ENCODE data around the gene DENND1A.
"Not testable (repeated sequence)": the region's sequence is repeated elsewhere in the genome, so short reads cannot be mapped to it uniquely, and the experiment has no call there.

The DENND1A gene

DNA sequence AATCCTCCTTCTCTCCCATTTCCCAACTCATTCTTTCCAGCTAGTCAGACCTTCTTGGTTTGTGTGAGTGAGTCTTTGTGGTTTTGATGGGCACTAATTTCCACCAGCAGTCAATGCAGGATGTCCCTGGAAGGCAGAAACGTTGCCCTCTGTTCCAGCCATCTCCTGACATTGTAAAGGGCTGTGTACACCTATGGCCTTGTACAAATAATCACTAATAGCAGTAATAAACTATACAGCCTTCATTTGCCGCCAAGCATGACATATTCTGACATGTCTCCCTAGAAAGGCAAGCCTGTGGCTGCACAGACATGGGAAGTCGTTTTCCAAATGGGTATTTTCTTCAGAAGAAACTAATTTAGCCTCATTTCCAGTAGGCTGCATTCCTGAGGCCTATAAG lies 18.4 kb upstream of the DENND1A start:
- DNase-seq (ENCODE audit: low read depth) = no peak

DNA sequence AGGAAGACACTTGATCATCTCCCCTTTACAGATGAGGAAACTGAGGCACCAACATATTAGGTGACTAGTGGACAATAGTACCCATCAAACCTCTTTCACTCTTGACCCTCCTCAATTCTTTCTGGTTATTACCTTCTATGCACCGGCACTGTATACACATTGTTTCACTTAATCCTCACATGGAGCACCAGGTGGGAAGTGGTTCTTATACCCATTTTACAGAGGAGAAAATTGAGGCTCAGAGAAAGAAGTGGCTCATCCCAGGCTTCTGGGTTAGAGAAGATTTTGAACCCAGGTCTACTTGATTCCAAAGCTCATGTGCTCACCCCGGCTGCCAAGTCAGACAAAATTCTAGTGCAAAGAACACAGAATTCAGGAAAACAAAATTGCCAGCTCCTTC lies 17.4 kb upstream of the DENND1A start:
- no peak for DNase-seq (ENCODE audit: low read depth)

DNA sequence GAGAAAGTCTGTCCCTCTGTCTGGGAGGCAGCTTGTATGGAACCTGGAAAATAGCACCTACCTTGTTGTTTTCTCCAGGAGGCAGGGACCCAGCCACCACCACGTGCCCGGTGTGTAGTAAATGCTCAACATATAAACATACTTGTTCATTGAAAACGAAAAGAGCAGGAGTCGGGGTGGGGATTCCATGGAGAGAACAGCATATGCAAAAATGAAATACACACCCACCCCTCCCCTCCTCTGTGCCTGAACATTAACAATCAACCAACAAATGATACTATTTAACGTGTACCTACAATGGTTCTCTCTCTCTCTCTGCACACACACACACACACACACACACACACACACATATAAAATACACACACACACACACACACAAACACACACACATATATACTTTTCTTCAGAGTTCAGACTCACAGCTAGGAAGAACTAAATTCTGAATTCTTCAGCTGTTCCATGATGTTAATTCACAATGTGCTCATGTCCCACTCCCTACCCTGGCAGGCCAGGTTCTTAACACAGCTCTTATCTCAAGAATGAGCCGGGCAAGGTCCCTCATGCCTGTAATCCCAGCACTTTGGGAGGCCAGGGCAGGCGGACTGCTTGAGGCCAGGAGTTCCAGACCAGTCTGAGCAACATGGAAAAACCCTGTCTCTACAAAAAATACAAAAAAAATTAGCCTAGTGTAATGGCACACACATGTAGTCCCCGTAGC lies 16.3 kb upstream of the DENND1A start:
- DNase-seq (ENCODE audit: low read depth) = no peak

DNA sequence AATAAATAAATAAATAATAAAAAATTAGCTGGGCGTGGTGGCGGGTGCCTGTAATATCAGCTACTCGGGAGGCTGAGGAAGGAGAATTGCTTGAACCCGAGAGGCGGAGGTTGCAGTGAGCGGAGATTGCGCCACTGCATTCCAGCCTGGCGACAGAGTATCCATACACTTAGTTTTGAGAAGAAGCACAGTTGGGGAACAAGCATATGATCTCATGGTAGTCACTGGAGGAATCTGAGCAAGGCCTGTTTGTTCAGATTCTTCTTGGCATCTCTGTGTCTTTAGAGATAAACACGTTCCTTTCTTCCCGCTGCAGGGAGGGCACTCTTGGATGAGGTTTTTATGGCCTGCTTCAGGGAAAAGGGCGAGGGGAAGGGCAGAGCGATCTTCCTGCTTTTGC lies 15.6 kb upstream of the DENND1A start:
- DNase-seq (ENCODE audit: low read depth) = no peak

DNA sequence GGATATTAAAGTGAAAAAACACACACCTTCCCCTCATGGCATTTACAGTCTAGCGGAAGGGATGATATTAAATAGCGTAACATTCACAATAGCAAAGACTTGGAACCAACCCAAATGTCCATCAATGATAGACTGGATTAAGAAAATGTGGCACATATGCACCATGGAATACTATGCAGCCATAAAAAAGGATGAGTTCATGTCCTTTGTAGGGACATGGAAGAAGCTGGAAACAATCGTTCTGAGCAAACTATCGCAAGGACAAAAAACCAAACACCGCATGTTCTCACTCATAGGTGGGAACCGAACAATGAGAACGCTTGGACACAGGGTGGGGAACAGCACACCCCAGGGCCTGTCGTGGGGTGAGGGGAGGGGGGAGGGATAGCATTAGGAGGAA lies 14.5 kb upstream of the DENND1A start:
- not testable (repeated sequence) for DNase-seq (ENCODE audit: low read depth)

DNA sequence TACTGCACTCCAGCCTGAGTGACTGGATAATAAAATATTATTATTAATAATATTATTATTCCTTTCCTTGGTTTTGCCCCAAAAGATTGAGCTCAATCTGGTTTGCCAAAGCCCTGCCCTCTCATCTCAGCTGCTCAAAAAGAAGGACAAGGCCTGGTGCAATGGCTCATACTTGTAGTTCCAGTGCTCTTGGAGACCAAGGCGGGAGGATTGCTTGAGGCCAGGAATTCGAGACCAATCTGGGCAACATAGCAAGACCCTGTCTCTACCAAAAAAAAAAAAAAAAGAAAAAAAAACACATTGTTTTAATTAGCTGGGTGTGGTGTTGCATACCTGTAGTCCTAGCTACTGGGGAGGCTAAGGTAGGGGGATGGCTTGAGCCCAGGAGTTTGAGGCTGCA lies 13.7 kb upstream of the DENND1A start:
- no peak for DNase-seq (ENCODE audit: low read depth)

DNA sequence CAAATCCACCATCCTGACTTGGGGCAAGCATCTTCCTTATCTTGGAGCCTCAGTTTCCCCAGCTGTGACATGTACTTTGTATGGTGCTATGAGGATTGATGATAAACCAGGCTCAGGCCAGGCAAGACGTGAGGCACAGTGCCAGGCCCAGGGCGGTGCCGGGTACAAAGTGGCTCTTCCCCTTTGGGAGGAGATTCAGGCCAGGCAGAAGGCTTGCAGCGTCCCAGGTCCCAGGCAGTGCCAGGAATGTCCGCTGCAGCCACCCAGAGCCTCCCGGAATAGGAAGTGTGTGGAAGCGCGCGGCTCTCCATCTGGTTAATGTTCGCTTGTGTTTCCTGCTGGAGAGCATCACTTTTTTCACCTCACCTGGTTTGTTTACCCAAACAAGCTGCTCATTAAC lies 12.6 kb upstream of the DENND1A start:
- DNase-seq (ENCODE audit: low read depth) = no peak

DNA sequence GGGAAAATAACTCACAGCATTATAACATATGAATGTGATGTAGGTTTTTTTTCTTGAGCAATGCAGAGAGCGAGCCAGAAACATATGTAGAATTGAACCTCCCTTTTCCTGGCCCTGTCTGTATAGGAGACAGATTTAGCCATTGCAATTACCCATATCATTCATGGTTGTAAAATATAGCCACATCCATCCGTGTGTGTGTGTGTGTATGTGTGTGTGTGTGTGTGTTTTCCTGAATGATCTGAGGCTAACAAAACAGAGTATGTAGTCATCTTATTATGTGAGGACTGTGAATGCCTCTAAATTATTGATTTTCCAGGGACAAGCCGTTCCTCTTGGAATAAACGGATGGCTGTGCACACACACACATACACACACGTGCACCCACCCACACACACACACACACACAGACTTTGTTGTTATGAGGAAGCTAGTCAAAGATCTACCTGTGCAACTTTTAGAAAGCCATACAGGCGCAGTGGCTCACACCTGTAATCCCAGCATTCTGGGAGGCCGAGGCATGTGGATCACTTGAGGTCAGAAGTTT lies 11.7 kb upstream of the DENND1A start:
- DNase-seq (ENCODE audit: low read depth) = no peak

DNA sequence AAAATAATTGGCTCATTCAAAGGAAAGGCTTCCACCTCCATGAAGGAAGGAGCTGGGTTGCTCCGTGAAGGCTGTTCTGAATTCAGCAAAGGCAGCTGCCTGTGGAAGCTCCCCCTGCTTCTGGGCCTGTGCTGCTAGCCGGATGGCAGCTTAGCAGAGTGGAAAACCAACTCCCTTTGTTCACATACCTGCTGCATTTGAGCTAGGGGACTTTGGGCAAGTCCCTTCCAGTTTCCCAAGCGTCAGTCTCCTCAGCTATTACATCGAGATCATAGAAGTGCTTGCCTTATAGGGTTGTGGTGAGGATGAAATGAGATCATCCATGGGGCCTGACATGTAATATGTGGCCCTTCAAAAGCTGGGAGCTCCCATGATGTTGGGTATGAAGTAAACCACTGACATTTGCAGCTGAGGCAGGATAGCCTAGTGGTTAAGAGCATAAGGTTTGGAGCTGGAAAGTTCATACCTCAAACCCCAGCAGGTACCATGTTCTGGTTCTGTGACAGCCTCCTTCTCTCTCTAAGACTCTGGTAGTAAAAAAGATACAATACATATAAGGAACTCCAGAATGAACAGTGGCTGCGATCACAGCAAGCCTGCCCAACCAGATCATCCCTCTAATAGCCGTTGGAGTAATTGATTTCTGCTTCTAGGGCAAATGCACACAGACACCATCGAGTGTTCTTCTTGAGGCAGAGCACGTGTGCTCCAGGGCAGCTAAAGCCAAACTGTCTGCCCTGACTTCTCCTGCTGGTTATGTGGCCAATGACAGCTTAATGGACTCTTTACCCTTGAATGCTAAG lies 11.0 kb upstream of the DENND1A start:
- DNase-seq (ENCODE audit: low read depth) = no peak

DNA sequence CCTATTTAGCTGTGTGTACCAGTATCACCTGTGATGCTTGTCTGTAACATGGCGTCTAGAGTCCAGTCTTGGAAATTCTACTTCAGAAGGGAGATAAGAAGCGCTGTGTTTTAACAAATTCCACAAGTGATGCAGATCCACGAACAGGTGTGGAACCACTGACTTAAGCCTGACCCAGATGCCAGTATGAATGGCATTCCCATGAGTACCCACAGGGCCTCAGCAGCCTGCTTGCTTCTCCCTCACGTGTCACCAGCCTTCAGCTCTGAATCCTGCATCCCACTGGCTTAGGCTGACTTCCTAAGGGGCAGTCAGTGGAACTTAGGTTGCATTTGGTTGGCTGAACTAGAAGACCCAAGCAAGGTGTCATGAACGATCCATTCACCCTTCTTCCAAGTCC lies 8.5 kb upstream of the DENND1A start:
- no peak for DNase-seq (ENCODE audit: low read depth)

DNA sequence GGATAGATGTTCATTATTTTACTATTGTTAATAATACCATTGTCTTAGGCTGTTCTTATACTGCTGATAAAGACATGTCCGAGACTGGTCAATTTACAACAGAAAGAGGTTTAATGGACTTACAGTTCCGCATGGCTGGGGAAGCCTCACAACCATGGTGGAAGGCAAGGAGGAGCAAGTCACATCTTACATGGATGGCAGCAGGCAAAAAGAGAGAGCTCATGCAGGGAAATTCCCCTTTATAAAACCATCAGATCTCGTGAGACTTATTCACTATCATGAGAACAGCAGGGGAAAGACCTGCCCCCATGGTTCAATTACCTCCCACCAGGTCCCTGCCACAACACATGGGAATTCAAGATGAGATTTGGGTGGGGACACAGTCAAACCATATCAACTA lies 6.6 kb upstream of the DENND1A start:
- DNase-seq (ENCODE audit: low read depth) = not testable (repeated sequence)

DNA sequence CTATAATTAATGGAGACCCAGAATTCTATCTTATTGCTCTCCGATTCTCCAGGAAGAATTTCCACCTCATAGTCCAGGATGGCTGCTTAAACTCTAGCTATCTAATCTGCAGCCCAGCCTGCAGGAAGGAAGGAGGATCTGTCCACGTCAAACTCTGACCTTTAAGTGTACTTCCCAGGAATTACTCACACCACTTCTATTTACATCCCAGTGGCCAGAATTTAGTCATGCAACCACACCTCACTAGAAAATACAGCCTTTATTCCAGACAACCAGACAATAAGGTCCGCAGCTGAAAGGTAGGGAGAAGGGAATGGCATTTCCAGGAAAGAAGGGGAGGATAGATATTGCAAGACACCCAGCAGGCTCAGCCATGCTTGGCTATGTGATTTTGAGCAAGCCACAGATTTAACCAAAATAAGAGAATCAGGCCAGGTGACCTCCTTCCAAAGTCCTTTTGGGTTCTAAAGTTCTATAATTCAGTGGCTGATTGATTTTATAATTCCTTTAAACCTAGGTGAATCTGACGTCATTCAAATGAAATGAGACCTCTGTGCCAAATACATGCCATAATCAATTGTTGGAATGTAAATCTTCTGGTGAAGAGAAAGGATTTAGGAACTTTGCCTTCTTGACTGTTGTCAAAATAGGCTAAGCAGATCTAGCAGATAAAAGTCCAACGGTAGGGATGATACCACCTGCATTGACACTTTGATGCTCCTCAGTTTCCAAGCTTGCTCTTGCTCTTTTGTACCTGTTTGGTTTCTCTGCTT lies 3.7 kb upstream of the DENND1A start:
- no peak for DNase-seq (ENCODE audit: low read depth)

DNA sequence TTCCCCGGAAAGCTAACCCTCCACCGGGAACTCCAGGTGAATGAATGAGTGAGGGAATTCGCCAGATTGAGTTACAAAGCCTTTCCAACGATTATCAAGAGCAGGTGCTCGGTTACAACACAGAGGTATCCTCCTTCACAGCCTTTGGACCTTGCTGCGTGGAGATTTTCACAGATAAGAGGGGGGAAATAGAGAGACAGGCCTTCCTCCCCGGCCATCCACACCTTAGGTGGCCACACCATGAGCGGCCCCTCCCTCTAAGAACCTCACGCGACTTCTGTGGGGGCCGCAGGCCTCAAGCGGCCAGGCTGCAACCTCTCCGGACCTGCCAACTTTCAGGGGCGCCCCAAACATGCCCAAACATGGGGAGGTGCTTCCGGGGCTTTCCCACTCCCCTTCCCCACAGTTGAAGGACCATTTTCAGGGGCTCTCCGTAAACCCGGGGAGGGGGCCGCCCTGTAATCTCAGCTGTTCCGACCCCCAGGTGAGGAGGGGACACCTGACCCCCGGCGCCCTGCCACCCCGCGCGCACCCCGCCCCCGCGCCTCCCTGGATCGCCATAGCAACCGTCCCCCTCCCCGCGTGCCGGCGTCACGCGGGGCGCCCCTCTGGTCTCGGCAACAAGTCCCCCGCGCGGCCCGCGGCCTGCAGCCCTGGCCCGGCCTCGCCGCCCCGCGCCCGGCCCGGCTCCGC lies 603 bp downstream of the DENND1A start:
- DNase-seq (ENCODE audit: low read depth) = peak; percentile 13

DNA sequence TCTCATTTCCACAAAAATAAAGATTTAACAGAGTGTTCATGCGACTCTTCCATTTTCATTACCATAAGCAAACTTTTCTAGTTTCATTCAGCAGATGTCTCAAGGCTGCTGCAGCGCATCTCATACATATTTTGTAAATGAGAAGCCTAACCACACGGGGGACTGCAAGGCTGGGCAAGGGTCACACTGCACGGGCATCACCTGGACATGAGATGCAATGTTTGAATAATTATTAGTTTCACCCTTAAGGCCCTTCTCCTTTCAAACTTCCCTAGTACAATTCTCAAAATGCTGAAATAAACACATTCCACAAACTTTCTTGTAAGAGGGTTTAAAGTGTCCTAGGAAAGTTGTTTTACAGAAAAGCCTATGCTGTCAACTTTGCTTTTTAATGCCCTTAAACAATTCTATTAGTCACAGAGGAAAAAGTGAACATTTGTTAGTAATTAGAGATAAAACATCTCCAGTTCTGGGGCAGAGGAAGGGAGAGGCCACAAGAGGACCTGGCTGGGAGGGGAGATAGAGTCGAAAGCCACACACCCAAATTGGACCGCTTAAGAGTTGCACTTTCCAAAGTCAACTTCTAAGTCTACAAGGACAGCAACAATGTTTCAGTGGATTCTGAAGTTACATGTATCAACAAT lies 1.3 kb downstream of the DENND1A start:
- no peak for DNase-seq (ENCODE audit: low read depth)

DNA sequence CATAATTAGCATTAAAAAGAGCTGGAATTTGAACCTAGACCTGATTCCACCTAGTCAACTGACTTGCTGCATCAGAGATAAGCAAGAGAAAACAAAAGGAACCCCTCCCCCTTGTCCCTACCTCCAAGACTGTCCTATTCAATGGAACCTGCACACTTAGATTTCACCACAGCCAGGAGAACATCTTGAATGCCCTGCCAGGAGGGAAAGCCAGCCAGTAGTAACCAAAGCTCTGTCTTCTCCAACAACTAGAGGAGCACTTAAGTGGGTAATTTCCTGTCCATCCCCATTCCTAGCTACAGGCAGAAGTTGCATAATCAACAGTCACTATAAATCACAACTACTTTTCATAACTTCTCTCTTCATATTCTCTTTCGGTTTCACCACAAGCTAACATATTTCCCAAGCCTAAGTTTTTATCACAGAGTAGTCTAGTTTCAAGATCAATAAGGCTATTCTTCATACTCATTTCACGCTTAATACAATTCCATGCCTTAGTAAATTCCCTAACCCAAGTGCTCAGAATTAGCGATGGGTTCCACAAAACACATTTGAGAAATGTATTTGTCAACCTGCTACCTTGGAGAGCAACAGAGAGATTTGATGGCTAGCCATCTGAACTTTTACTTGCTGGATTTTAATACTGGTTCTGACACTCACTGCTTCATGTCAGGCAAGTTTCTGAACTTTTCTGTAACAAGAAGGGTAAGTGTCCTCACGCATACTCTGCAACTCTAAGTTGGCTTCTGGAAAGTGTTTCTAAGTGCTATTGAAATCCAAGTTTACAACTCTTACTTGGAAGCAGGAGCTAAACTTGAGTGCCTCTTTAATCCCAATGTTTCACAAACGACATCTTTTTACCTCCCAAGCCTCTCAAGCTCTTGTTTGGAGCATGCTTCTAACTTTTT lies 2.0 kb downstream of the DENND1A start:
- DNase-seq (ENCODE audit: low read depth) = no peak

DNA sequence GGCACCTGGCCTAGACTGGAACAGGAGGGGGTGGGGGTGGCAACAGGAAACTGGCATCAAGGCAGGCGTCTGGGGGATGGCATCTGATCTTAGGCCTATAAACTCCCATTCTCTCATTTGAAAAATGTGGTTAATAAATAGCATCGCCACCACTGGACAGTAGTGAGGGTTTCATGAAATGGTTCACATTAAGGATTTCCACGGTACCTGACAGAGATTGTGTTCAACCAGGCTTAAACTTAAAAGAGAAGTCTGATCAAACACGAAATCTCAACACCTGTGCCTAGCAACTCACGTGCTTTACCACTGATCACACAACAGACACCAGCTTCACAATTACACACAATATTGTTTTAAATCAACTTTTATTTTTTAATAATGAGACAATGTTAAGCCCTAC lies 3.0 kb downstream of the DENND1A start:
- no peak for DNase-seq (ENCODE audit: low read depth)

DNA sequence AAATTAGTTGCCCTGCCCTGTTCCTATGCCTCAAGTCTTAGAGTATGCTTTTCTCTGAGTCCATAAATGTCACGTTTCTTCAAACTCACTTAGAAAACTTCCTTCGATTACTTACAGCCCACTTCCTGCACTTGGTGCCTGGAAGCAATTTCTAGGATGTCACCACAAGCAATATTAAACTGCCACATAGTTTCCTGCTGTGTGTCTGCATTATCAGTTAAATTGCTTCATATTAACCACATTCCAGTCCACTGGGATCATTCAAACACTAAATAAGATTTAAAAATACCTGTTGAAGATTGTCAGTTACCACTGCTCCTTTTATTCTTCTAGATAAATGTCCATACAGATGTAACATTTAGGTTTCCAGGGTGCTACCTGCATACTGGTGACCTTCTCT lies 4.1 kb downstream of the DENND1A start:
- no peak for DNase-seq (ENCODE audit: low read depth)

DNA sequence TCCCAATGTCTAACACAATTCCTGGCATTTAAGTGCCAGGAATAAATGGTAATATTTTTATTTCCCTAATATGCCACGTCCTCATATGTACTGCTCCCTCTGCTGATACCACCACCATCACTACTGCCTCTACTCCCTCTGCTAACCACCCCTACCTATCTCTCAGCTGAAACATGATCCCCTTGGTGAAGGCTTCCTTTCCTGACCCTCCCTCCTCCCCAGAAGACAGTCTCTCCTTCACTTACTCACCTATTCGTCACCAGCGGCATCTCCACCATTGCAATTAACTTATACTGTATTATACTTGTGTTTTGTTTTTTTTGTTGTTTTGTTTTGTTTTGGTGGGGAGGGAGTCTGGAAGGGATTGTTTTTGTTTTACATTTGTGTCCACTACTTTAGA lies 4.8 kb downstream of the DENND1A start:
- DNase-seq (ENCODE audit: low read depth) = no peak

DNA sequence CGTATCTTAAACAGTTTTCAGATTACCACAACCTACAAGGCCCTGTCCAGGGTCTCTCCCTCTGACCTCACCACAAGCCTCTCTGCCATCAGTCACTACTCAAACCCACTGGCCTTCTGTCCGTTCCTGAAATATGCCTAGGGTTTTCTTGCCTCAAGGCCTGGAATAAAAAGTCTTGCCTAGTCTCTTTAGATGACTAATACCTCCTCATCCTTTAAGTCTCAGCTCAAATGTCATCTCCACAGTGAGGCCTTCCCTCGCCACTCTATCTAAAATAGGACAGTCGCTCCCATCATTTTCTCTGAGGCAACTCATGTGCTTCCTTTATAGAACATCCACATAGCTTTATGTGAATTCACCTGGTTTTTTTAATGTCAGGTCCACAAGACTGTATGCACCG lies 5.2 kb downstream of the DENND1A start:
- DNase-seq (ENCODE audit: low read depth) = no peak

DNA sequence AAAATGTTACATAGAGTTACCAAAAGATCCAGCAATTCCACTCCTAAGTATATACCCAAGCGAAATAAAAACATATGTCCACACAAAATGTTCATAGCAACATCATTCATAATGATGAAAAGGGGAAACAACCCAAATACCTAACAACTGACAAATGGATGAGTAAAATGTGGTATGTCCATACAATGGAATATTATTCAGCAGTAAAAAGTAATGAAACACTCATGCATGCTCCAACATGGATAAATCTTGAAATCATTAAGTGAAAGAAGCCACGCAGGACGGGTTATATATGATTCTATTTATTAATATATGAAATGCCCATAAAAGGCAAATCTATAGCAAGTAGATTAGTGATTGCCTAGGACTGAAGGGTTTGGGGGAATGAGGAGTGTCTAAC lies 6.0 kb downstream of the DENND1A start:
- DNase-seq (ENCODE audit: low read depth) = no peak

DNA sequence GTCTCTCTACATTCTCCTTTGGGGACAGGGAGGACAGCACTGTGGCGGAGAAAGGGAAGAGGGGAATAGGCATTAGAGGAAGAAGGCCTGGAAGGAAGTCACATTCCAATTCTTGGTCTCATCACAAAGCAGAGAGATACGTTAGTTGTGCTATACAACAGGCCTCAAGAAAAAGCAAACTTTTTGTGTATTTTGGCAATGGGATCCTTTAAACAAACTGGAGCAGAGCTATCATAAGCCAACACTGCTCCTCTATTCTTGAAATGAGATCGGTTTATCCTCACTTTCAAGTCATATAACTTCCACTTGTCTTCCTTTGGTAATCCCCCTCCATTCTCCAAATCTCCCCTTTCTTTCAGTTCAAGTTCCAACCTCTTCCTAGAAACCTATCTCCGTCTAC lies 6.5 kb downstream of the DENND1A start:
- no peak for DNase-seq (ENCODE audit: low read depth)
